ENCODE measurements around the gene SP2.

Gene SP2

DNA sequence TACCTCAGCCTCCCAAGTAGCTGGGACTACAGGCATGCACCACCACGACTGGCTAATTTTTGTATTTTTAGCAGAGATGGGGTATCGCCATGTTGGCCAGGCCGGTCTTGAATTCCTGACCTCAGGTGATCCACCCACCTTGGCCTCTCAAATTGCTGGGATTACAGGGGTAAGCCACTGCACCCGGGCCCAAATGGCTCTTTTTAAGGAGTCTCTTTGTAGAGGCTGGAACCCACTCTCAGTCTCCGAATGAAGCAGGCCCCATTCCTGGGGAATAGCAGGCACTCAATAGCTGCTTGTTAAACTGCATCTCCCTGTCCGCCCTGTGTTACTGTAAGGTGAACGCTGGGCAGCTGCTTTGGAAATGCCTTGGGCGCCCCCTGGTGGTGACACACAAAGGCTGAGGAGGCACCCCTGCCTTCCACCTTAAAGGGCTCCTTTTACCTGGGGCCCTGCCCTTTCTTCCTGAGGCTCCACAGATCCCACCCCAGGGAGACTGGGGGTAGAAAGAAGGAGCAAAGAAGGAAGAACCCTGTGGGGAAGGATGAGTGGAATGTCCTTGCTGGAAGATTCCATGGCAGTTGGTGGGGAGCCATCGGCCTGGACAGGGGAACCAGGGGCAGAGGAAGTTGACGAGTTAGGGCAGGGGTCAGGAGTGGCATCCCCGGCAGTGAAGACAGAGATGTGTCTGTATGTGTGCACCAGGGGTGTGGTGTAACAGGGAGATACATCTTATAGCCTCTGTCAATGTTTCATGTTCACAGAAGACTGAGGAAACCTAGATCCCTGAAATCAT is 6.1 kb upstream of the SP2 start:
- peak; percentile 79 for DNase-seq (ENCODE audit: low spot score)

DNA sequence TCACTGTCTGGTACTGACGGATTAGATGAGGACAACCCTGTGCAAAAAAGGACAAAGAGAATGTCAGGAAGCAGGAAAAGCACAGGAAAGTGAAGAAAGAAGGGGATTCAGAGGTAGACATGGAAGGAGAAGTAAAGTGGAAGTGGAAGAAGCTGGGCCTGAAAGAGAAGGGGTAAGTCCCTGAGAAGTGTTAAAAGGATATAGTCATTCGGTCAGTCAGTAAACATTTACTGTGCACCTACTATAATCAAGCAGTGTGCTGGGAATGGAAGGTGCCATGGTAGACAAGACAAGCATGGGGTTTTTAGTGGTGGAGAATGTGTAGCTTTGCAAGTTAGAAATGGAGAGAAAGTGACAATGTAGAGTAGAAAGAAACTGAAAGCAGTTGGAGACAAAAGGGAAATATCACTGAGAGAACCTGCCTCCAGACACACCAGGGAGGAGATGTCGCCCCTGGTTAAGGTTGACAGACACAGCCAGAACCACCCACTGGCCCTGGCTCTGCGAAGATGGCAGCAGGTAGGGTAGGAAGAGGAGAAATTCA is 4.4 kb upstream of the SP2 start:
- no peak for DNase-seq (ENCODE audit: low spot score)

GRCh38 chr17:47894498-47895346 is 1.3 kb upstream of the SP2 start:
- DNase-seq (ENCODE audit: low spot score): no peak

- peak; percentile 38 for DNase-seq (ENCODE audit: low spot score)
Measured at GRCh38 chr17:47895347-47895855, 635 bp upstream of the SP2 start.

- no peak for DNase-seq (ENCODE audit: low spot score)
Measured at GRCh38 chr17:47896672-47897490, 845 bp downstream of the SP2 start.

- no peak for DNase-seq (ENCODE audit: low spot score)
Measured at GRCh38 chr17:47897561-47897960, 1.5 kb downstream of the SP2 start.

- DNase-seq (ENCODE audit: low spot score): no peak
Measured at GRCh38 chr17:47898241-47898640, 2.2 kb downstream of the SP2 start.

GRCh38 chr17:47899643-47900042 is 3.6 kb downstream of the SP2 start:
- no peak for DNase-seq (ENCODE audit: low spot score)

DNA sequence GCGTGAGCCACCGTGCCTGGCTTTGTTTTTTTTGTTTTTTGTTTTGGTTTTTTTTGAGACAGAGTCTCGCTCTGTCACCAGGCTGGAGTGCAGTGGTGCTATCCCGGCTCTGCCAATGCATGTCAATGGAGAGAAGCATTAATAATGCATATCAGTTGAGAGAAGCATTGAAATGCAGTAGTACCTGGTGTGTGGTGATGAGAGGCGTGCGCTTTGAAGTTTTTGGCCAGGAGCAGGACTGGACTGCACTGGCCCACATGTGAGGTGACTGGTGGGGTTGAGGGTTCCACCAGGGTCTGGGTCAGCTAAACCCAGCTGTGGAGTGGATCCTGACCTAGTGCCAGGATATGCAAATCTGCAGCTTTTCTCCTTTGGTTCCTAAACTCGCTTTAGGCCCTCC is 5.4 kb downstream of the SP2 start:
- DNase-seq (ENCODE audit: low spot score): no peak

DNA sequence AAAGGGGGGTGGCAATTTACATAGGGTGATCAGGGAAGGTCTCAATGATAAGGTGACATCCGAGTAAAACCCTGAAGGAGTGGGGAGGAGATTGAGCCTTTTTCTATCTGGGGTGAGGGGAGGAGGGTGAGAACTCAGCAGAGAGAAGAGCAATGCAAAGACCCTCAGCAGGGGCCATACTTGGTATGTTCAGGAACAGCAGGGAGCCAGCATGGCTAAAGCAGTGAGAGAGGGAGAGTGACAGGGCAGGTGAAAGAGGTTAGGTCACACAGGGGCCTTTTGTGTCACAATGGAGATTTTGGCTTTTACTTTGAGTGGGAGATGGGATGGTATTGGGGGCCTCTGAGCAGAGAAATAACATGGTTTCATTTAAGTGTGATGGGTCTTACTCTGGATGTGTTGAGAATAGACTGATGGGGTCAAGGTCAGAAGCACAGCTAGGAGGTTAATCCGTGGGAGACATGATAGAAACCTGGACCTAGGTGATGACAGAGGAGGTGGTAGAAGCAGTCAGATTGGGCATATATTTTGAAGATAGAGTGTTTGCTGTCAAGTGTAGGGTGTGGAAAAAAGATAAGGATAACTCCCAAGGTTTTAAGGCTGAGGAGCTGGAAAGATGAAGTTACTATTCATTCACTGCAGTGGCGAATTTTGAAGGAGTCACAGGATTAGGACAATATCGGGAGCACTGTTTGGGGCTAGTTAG is 6.2 kb downstream of the SP2 start:
- DNase-seq (ENCODE audit: low spot score): no peak

DNA sequence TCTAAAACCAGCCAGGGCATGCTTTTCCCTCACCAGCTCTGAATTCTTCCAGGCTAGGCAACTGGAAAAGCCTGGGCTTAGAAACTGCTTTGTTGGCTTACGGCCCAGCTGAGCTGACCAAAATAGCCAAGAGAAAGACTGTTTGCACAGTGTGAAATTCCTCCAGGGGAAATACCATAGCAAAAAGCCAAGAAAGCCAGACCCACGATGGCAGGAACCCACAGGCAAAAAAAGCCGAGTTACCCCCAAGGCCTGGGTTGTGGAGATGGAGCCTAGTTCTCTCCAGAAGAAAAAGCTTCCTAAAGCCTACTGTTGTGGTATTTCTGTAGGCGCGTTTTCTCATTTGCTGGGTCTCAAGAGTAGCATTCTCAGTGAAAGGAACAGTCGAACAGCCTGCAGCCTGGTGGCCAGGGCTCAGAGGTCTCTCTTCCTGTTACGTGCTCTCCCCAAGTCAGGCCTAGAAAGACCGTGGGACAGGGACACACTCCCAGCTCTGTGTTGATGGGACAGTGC is 9.2 kb downstream of the SP2 start:
- DNase-seq (ENCODE audit: low spot score): peak; percentile 91

DNA sequence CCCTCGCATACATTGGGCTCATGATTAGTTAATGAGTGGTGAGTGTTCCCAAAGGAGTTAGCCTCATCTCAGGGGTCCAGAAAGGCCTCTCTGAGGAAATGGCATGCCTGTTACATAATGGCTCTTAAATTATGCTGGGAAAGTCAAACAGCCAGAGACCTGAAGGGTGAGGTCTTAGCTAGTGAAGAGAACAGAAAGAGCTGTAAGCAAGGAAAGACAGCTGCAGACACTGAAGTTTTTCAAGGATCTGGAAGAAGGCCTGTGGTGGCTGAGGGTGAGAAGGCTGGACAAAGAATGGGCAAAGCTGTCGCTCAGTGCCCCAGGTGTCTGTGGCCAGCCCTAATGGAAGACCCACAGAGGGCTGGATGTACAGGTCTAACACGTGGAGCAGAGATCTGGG is 10.4 kb downstream of the SP2 start:
- DNase-seq (ENCODE audit: low spot score): no peak

- no peak for DNase-seq (ENCODE audit: low spot score)
Measured at GRCh38 chr17:47907932-47908562, 12.0 kb downstream of the SP2 start.

DNA sequence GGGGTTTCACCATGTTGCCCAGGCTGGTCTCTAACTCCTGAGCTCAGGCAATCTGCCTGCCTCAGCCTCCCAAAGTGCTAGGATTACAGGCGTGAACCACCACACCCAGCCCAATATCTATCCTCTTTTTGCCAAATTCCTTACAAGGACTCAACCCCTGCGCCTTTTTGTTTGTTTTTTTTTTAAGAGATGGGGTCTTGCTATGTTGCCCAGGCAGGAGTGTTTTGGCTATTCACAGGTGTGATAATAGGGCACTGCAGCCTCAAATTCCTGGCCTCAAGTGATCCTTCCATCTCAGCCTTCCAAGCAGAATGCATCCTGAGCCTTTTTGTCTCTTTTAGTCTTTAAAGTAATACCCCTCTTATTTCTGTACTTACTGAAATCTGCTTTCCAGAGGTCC is 17.0 kb downstream of the SP2 start:
- DNase-seq (ENCODE audit: low spot score): no peak

GRCh38 chr17:47914306-47914948 is 18.4 kb downstream of the SP2 start:
- DNase-seq (ENCODE audit: low spot score): no peak

GRCh38 chr17:47915776-47916398 is 19.9 kb downstream of the SP2 start:
- DNase-seq (ENCODE audit: low spot score): no peak

DNA sequence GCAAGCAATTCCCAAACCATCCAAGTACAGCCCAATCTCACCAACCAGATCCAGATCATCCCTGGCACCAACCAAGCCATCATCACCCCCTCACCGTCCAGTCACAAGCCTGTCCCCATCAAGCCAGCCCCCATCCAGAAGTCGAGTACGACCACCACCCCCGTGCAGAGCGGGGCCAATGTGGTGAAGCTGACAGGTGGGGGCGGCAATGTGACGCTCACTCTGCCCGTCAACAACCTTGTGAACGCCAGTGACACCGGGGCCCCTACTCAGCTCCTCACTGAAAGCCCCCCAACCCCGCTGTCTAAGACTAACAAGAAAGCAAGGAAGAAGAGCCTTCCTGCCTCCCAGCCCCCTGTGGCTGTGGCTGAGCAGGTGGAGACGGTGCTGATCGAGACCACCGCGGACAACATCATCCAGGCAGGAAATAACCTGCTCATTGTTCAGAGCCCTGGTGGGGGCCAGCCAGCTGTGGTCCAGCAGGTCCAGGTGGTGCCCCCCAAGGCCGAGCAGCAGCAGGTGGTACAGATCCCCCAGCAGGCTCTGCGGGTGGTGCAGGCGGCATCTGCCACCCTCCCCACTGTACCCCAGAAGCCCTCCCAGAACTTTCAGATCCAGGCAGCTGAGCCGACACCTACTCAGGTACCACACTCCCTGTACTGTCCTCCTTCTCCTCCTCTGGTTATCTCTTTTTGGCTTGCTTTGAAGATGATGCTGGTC is 20.6 kb downstream of the SP2 start:
- DNase-seq (ENCODE audit: low spot score): no peak

- DNase-seq (ENCODE audit: low spot score): no peak
Measured at GRCh38 chr17:47917581-47917980, 21.5 kb downstream of the SP2 start.

DNA sequence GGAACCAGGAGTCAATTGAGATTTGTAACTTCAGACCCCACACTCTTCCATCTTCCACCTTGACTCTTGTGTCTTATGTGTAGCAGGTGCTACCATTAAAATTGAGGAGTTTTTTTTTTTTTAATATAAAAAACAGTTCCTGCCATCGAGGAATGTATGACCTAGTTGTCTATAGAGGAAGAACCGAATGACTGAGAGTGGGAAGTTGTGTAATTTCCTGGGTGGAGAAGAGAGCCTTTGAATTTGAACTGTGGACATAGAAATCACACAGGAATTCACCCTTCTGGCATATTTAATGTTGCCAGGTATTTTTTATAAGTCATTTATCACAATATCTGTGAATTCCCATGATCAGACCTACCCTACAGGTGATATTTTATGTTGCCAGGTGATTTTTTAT is 22.0 kb downstream of the SP2 start:
- DNase-seq (ENCODE audit: low spot score): no peak
